HG03469 (cell line): ENCODE data around the gene CIPC.

Experiments used
- ATAC-seq: cut with Tn5 transposase; IDR thresholded peaks from one replicate; pipeline ENCODE4 v1.9.1; 2021; ENCODE audit warnings: mild to moderate bottlenecking, moderate library complexity, moderate number of reproducible peaks; ENCODE audit not compliant: unreplicated experiment

The CIPC gene

GRCh38 chr14:77068517-77069200 is 29.4 kb upstream of the CIPC start:
- ATAC-seq: no peak

- ATAC-seq: no peak
Observed at GRCh38 chr14:77069551-77069950, 28.5 kb upstream of the CIPC start.

- ATAC-seq: no peak
Observed at GRCh38 chr14:77071938-77072388, 26.1 kb upstream of the CIPC start.

GRCh38 chr14:77074969-77075368 is 23.1 kb upstream of the CIPC start:
- ATAC-seq: no peak

- ATAC-seq: no peak
Observed at GRCh38 chr14:77076113-77076631, 21.9 kb upstream of the CIPC start.

GRCh38 chr14:77077040-77077439 is 21.0 kb upstream of the CIPC start:
- ATAC-seq: no peak

GRCh38 chr14:77082356-77082755 is 15.7 kb upstream of the CIPC start:
- ATAC-seq: no peak

- no peak for ATAC-seq
Observed at GRCh38 chr14:77083082-77083481, 15.0 kb upstream of the CIPC start.

GRCh38 chr14:77084985-77085384 is 13.1 kb upstream of the CIPC start:
- ATAC-seq: no peak

- no peak for ATAC-seq
Observed at GRCh38 chr14:77085538-77085937, 12.5 kb upstream of the CIPC start.

- ATAC-seq: no peak
Observed at GRCh38 chr14:77086017-77086727, 11.9 kb upstream of the CIPC start.

- ATAC-seq: no peak
Observed at GRCh38 chr14:77086951-77087350, 11.1 kb upstream of the CIPC start.

- no peak for ATAC-seq
Observed at GRCh38 chr14:77087631-77088030, 10.4 kb upstream of the CIPC start.

- ATAC-seq: no peak
Observed at GRCh38 chr14:77088219-77088618, 9.8 kb upstream of the CIPC start.

GRCh38 chr14:77088645-77089044 is 9.4 kb upstream of the CIPC start:
- no peak for ATAC-seq

GRCh38 chr14:77091518-77091917 is 6.5 kb upstream of the CIPC start:
- no peak for ATAC-seq

- ATAC-seq: no peak
Observed at GRCh38 chr14:77092676-77093075, 5.4 kb upstream of the CIPC start.

- ATAC-seq: no peak
Observed at GRCh38 chr14:77094672-77095284, 3.3 kb upstream of the CIPC start.

GRCh38 chr14:77097006-77097699 is 905 bp upstream of the CIPC start:
- no peak for ATAC-seq

- no peak for ATAC-seq
Observed at GRCh38 chr14:77098529-77099353, 683 bp downstream of the CIPC start.
